ENCODE results near the gene RANBP2. TPM values are rescaled to one million over a fixed set of nuclear protein-coding genes. Genes with fewer than 3 reads are reported as not detected.

The RANBP2 gene
- total and polyA plus RNA-seq, 9 of the 15 experiments (the other 6 are each of a cell fraction or from before 2014, with no cell fraction given): 11.7 to 97.4 (median 48.1) TPM

- TF ChIP-seq NFIC (IDR thresholded peaks at IDR 0.05): no peak
- TF ChIP-seq JUNB (CRISPR knock-in tag; conservative IDR thresholded peaks at IDR 0.05): no peak
- TF ChIP-seq ZNF449 (CRISPR knock-in tag; IDR thresholded peaks at IDR 0.05): no peak
- no peak for TF ChIP-seq ADNP (tag; IDR thresholded peaks at IDR 0.05)
- no peak for TF ChIP-seq RAD21 (CRISPR knock-in tag; conservative IDR thresholded peaks at IDR 0.05 in 1 of 2, IDR thresholded peaks at IDR 0.05 in 1 of 2)
- no peak for TF ChIP-seq TFAM (CRISPR knock-in tag; conservative IDR thresholded peaks at IDR 0.05)
- no peak for TF ChIP-seq CBX5 (IDR thresholded peaks at IDR 0.05; ENCODE audit: borderline replicate concordance, low read depth)
These were observed 85.8 kb downstream of the RANBP2 start (continued) for GRCh38 chr2:108805032-108805431.

- WGBS (ENCODE audit: insufficient coverage, low coverage, missing lambda C conversion rate): 94% methylated on average over 1 of the region's 1 CpG
- Histone ChIP-seq H3K9me3 (replicated peaks; ENCODE audit: control insufficient read depth, insufficient read depth, low read depth, low read length) (peaks cover 14% of the 10 kb centered on the region), H3K27ac (ENCODE audit: extremely low read depth, low read depth, low read length) (no peak overlapping the region), H3K36me3 (ENCODE audit: control insufficient read depth, insufficient read depth, low read length) (peaks cover 71% of the 10 kb centered on the region), H3K4me2 (ENCODE audit: insufficient read depth, low read length) (no peak overlapping the region), H3K27me3 (ENCODE audit: control insufficient read depth in 2 of 2, insufficient read depth in 2 of 2, low read length in 2 of 2) (no peaks in the 10 kb centered on the region), H3K9me1 (ENCODE audit: control insufficient read depth, insufficient read depth, low read length) (no peaks in the 10 kb centered on the region), H3K4me1 (replicated peaks in 1 of 2; ENCODE audit: control insufficient read depth in 2 of 2, insufficient read depth in 2 of 2, low read length in 2 of 2) (no peaks in the 10 kb centered on the region), H2AFZ (ENCODE audit: low read depth, low read length) (no peak overlapping the region), H3K9ac (ENCODE audit: insufficient read depth in 1 of 2, low read depth in 2 of 2, low read length in 2 of 2) (no peak overlapping the region), H3K4me3 (no peak overlapping the region), H3K79me2 (ENCODE audit: control insufficient read depth, insufficient read depth, low read length) (peaks cover 30% of the 10 kb centered on the region), H4K20me1 (replicated peaks; ENCODE audit: control insufficient read depth, insufficient read depth, low read length) (no peaks in the 10 kb centered on the region)
- BruUV-seq (replicated peaks): no TSS peak
- in situ Hi-C loops (cut with MboI) (no loop called here), intact Hi-C loops (cut with micrococcal nuclease) (no loop called here)
- FAIRE-seq (no peak), DNase-seq (ENCODE audit: extremely low read depth in 1 of 4, low spot score in 3 of 4) (no peak), ATAC-seq (no peak)
- ChIA-PET CTCF (ENCODE audit: low intra/inter-chr PET ratio) (no interaction called here), POLR2A (no interaction called here)
- no peak for TF ChIP-seq GTF2F1 (IDR thresholded peaks at IDR 0.05; ENCODE audit: low read depth, low read length)
- TF ChIP-seq SREBF1 (IDR thresholded peaks at IDR 0.05; ENCODE audit: borderline replicate concordance, low read depth, low read length): no peak
- no peak for TF ChIP-seq KLF13 (tag; IDR thresholded peaks at IDR 0.05; ENCODE audit: borderline replicate concordance, low read depth)
- no peak for TF ChIP-seq TAL1 (IDR thresholded peaks at IDR 0.05)
- no peak for TF ChIP-seq ZSCAN29 (IDR thresholded peaks at IDR 0.05)
- TF ChIP-seq KDM4B (IDR thresholded peaks at IDR 0.05; ENCODE audit: borderline replicate concordance in 2 of 2, low read depth in 1 of 2): no peak
- no peak for TF ChIP-seq RNF219 (CRISPR knock-in tag; IDR thresholded peaks at IDR 0.05)
- TF ChIP-seq SFPQ (IDR thresholded peaks at IDR 0.05; ENCODE audit: low read depth, low read length): no peak
- TF ChIP-seq XRCC5 (IDR thresholded peaks at IDR 0.05; ENCODE audit: low read depth, low read length): no peak
- no peak for TF ChIP-seq ZNF79 (CRISPR knock-in tag; IDR thresholded peaks at IDR 0.05; ENCODE audit: low read depth)
These were observed 86.5 kb downstream of the RANBP2 start for GRCh38 chr2:108805782-108806181.
